GM19351 (cell line): Measurements from ENCODE around the gene EIF4B.

Experiments
- ATAC-seq: cut with Tn5 transposase; IDR thresholded peaks from one replicate; pipeline ENCODE4 v1.9.1; 2021; ENCODE audit warnings: mild to moderate bottlenecking, moderate library complexity; ENCODE audit not compliant: unreplicated experiment

Gene EIF4B

DNA sequence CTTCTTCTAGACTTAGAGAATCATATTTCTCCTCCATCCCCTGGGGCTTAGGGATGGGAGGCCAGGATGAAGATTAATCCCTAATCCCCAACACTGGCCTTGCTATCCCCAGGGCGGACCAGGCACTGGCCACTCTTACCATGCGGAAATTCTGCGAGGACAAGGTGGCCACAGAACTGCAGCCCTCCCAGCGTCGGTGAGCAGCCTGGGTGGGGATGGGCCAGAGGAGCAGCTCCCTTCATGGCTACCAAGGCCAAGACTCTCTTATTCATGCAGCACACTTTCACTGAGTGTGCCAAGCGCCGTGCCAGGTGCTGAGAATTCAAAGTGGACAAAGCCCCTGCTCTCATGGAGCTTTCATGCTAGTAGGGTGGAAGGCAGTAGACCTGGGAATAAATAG, 50.6 kb downstream of the EIF4B start:
- no peak for ATAC-seq

DNA sequence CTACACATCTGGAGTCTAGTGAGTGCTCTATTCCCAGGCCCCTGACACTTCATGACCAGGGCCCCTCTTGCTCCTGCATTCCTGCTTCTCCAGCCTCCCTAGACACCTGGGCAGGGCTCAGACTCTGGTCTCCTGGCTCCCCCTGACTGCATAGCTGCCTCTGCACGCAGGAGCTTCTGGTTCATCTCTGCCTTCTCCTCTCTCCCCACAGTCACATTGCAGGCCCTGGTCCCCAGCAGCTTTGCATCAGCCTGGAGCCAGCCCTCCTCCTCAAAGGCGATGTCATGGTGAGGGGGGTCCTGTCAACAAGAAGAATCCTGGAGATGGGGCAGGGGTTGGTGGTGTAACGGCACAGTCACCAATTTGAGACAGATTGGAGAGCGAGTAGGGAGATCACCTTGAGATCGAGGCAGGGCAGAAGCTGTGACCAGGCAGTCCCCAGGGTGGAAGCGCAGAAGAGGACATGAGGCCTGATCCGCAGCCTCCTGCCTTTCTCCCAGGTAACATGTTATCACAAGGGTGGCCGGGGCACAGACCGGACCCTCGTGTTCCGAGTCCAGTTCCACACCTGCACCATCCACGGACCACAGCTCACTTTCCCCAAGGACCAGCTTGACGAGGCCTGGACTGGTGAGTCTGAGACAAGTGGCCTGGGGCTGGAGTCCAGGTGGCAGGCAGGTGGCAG, 51.7 kb downstream of the EIF4B start:
- no peak for ATAC-seq

DNA sequence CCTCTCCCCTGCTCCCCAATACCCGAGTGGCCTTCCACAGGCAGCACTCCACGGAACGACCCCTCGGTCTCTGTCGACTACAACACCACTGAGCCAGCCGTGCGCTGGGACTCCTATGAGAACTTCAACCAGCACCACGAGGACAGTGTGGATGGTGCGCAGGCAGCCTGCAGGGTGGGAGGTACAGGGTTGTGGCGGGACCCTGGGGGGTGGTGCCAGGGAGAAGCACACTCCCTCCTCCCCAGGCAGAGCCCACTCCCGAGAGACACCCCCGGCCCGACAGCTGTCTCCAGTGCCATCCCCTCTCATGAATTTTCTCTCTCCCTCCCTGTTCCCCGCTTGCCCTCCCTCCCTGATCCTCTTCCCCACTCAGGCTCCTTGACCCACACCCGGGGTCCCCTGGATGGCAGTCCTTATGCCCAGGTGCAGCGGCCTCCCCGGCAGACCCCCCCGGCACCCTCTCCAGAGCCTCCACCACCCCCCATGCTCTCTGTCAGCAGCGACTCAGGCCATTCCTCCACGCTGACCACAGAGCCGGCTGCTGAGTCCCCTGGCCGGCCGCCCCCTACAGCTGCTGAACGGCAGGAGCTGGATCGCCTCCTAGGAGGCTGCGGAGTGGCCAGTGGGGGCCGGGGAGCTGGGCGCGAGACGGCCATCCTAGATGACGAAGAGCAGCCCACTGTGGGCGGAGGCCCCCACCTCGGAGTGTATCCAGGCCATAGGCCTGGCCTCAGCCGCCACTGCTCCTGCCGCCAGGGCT, 52.6 kb downstream of the EIF4B start:
- ATAC-seq, result no peak

DNA sequence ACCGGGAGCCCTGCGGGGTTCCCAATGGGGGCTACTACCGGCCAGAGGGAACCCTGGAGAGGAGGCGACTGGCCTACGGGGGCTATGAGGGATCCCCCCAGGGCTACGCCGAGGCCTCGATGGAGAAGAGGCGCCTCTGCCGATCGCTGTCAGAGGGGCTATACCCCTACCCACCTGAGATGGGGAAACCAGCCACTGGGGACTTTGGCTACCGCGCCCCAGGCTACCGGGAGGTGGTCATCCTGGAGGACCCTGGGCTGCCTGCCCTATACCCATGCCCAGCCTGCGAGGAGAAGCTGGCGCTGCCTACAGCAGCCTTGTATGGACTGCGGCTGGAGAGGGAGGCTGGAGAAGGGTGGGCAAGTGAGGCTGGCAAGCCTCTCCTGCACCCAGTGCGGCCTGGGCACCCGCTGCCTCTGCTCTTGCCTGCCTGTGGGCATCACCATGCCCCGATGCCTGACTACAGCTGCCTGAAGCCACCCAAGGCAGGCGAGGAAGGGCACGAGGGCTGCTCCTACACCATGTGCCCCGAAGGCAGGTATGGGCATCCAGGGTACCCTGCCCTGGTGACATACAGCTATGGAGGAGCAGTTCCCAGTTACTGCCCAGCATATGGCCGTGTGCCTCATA, 53.3 kb downstream of the EIF4B start:
- ATAC-seq, result no peak

DNA sequence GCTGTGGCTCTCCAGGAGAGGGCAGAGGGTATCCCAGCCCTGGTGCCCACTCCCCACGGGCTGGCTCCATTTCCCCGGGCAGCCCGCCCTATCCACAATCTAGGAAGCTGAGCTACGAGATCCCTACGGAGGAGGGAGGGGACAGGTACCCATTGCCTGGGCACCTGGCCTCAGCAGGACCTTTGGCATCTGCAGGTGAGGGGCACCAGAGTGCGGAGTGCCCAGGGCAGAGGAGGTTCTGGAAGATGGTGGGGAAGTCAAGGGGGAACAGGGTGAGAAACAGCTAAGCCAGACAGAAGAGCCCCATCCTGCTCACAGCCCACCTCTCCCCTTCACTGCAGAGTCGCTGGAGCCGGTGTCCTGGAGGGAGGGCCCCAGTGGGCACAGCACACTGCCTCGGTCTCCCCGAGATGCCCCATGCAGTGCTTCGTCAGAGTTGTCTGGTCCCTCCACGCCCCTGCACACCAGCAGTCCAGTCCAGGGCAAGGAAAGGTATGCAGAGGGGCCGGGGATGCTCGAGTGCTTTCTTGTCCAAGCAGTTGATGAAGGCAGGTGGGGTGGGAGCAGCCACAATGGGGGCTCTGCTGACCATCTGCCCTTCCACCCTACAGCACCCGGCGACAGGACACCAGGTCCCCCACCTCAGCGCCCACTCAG, 53.9 kb downstream of the EIF4B start:
- ATAC-seq, result no peak

DNA sequence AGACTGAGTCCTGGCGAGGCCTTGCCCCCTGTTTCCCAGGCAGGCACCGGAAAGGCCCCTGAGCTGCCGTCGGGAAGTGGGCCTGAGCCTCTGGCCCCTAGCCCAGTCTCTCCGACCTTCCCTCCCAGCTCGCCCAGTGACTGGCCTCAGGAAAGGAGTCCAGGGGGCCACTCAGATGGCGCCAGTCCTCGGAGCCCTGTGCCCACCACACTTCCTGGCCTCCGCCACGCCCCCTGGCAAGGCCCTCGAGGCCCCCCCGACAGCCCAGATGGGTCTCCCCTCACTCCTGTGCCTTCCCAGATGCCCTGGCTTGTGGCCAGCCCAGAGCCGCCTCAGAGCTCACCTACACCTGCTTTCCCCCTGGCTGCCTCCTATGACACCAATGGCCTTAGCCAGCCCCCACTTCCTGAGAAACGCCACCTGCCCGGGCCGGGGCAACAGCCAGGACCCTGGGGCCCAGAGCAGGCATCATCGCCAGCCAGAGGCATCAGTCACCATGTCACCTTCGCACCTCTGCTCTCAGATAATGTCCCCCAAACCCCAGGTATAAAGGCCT, 54.5 kb downstream of the EIF4B start:
- no peak for ATAC-seq

DNA sequence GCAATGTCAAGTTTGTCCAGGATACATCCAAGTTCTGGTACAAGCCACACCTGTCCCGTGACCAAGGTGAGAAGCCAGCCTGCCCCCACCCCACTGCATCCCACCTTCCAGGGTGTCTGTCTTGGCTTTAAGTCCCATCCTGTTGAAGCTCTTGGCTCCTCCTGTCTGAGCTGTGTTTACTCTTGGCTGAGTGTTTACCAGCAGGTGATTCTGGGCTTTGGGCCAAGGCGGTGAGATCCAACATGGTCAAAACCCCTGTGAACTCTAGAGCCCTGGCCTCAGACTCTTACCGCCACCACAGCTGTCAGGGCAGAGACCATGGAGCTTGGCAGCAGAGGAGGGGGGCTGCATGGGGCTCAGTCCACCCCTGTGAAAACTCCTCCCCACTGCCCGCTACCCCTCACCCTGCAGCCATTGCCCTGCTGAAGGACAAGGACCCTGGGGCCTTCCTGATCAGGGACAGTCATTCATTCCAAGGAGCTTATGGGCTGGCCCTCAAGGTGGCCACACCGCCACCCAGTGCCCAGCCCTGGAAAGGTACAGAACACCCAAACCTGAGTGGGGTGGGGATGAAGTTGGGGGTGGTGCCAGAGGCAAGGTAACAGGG, 55.3 kb downstream of the EIF4B start:
- no peak for ATAC-seq

DNA sequence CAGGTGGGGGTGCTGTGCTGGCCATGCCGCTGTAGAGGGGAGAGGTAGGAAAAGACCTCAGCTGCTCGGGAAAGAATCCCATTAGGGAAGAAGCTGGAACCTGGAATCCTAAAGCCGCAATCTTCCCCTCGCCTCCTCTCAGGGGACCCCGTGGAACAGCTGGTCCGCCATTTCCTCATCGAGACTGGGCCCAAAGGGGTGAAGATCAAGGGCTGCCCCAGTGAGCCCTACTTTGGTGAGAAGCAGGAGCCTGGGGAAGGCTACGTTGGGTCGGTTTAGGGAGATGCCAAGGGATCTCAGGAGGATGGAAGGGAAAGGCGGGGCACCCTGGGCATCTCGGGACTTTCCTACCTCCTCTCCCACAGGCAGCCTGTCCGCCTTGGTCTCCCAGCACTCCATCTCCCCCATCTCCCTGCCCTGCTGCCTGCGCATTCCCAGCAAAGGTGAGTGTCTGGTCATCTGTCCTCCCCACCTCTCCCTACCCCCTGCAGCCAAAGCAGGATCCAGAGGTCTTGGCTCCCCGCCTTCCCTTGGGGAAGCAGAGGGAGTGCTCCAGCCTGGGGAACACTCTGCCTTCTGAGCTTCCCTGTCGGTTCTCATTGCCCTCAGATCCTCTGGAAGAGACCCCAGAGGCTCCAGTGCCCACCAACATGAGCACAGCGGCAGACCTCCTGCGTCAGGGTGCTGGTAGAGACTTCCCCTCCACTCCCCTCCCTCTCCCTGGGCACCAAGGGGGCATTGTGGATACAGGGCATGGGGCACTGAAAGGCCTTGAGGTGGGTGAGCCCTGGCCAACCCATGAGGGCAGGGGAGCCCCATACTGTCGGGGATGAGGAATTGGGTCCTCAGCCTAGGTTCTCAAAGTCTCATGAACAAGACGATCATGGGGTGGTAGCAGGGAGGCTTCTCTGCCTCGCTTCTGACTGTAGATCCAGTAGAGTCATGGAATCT, 56.0 kb downstream of the EIF4B start:
- no peak for ATAC-seq

DNA sequence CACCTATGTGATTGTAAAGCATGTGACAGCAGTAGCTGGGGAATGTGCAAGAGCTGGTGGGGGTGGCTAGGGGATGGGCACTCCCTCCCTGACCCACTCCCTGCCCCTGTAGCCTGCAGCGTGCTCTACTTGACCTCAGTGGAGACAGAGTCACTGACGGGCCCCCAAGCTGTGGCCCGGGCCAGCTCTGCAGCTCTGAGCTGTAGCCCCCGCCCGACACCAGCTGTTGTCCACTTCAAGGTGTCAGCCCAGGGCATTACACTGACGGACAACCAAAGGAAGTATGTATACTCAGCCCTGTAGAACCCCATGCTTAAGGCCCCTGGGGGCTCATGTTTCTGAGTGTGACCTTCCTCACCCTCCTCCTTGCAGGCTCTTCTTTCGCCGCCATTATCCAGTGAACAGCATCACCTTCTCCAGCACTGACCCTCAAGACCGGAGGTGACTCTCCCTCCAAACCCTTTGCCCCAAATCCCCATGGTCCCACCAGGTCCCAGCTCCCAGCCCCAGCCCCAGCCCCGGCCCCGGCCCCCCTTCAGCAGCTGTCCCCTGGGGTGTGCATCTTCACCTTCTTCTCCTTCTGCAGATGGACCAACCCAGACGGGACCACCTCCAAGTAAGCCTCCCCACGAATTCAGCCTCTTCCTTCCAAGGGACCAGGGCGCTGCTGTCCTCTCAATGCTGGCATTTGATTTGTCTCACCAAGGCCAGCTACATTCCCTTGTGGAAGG, 56.9 kb downstream of the EIF4B start:
- ATAC-seq, result no peak

DNA sequence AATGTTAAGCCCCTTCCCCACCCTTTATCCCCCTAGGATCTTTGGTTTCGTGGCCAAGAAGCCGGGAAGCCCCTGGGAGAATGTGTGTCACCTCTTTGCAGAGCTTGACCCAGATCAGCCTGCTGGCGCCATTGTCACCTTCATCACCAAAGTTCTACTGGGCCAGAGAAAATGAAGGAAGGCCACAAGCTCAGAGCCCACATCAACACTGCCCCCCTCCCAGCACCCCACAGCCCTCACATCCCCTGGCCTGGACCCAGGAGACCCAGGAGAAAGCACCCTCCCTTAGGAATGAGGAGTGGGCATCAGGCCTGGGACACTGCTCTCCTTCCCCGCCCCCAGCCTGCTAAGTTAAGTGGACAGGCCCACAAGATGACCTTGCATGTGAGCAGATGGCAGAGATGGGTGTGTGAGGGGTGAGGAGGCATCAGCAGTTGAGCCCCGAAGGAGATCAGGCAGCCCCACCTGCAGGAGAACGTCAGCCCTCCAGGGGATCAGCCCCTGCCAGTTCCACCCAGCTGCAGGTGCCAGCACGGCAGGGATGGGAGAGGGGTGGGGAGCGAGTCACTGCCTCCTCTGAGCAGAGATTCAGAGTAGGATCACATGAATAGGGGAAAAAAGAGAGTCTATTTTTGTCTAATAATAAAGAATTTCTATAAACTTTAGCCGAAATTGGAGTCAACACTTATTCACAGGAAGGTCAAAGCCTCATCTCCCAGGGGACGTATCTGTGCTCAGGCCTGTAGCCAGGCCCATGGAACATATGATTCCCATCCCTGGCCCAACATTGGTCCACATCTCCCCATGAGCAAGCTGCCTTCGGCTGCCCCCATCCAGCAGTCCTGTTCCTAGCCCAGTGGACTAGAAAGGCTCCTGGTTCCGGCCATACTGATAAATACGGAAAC, 57.7 kb downstream of the EIF4B start:
- ATAC-seq, result no peak

DNA sequence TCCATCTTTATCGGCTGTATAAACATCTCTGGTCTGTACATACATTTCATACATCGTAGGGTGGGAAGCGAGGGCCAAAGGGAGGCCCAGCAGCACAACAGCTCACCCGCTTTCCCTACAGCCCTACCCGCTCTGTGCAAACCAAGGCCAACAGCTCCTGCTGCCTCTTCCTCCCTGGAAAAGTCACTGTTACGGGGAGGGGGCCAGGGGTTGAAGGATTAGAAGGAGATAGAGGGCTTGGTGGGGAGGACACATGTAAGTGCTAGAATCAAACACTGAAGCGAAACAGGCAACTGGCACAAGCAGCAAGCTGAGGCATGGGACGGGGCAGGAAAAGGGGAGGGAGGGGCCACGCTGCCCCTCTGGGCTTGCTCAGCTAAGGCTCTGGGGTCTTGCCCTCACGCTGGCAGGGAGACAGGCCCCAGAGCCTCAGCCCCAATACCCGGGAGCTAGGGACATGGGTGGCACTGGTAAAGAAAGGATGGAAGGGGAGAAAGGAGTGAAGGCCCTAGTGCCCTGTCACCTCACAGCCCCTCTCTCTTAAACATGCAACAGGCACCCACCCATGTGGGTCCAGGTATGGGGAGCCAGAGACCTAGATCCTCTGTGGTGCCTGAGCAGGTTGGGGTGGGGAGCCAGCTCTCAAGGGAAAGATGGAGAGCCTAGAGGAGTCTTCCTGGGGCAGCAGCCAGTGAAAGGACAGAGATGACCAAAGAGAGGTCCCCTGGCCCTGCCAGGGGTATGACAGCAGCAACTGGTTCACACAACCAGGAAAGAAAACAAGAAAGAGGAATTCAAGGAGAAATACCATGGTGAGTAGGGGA, 58.6 kb downstream of the EIF4B start:
- ATAC-seq, result no peak

DNA sequence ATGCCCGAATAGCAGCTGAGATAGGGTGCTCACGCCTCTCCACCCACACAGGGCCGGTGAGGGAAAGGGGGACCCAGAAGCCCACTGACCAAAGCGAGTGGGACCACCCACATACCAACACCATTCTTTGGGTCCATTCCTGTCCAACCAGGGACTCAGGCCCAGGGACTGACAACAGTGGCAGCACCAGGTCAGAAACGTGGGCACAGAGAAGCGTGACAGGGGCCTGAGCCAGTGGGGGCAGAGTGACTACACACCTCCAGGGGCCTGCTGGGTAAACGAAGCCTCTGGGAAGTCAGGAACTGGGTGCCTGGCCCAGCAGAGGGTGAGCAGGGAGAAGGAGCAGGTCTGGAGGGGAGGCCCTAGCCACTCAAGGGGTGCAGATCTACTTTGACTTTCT, 59.2 kb downstream of the EIF4B start:
- no peak for ATAC-seq

DNA sequence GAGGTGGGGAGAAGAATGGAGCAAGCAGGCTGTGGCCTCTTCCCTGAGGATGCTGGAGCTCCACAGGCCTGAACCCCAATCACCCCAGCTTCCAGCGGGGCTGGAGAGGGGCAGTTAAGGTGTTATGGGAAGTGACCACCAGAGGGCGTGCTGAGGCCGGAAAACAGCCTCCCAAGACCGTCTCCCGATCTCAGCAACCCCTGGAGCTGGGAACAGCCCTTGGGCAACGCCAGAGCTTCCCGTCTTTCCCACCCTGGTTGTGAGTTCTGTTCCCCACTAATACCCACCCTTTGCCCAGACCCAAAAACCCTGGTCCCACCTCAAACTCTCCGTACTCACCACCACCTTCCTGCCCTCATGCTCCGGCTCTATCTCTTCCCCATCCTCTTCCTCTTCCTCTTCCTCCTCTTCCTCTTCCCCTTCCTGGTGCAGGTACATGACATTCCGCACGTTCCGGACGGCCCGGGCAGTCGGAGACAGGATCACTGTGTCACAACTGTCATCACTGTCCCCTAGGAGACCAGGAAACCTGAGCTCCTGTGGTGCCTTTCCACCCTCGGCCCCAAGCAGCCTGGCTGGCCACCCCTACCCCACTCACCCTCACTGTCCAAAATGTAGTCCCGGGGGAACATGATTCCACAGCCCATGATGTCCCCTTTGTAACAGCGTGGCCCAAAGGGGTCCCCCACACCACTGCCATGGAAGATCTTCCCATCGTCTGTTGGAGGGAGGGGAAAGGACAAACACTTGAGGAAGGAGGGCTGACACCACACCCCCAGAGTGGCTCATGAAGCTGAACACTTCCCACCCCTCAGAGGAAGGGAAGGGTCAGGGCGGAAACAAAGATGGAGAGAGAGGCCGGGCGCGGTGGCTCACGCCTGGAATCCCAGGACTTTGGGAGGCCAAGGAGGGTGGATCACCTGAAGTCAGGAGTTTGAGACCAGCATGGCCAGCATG, 60.0 kb downstream of the EIF4B start:
- no peak for ATAC-seq

DNA sequence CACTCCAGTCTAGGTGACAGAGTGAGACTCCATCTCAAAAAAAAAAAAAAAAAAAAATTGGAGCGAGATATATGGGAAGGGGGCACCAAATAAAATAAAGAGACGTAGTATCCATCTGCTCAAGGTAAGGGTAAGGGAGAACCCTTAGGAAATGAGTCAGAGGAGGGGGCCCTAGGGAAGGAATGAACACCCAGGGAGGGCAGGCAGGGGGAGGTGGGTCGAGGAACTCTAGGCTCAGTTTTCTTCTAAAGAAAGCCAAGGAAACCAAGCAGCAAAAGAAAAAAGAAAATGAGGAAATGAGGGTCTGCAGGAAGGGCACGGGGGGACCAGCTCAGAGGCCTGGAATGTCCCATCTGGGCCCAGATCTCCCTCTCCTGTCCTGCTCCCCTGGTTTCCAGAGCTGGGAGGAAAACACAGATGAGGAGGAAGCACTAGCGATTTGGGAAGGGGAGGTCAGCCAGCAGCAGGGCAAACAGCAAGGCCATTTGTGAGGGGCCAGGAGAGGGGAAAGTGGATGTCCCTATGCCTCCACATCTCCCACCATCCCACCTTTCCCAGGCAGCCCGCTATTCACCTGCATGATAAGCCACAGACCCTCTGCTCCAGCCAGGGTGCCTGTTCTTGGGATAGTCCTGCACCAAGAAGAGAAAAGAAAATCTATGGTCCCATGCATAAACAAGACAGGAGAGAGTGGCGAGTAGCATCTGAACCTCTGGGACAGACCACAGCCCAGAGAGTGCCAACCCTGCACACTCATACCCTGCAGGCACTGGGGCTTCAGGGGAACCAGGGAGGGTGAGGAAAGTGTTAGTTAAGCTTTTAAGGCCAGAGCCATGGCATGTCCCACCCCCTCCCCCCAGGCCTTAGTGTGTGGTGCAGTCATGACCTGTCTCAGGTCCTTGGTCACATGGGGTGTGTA, 61.1 kb downstream of the EIF4B start:
- no peak for ATAC-seq
